Measurements from ENCODE around the gene DOCK7.

The DOCK7 gene

DNA sequence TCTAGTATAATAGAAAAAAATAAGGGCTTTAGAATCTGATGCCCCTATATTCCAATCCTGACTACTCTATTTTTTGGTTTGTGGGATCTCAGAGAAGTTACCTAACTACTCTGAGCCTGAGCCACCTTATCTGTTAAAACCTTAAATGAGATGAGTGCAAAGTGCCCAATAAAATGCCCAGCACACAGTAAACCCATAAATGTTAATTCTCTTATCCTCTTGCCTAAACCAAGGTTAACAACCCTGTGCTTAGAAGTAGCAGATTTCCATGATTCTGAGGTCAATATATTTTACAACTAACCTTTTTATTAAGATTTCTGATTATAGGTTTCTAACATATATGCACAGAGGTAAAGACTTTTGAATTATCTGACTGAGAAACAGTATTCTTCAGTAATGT is 35.8 kb downstream of the DOCK7 start:
- no peaks in the 10 kb centered on the region for H3K4me1 ChIP-seq (ENCODE audit: low read length)
- H3K36me3 ChIP-seq (replicated peaks; ENCODE audit: insufficient read depth, low read length), result no peaks in the 10 kb centered on the region
- H3K9me2 ChIP-seq (replicated peaks; ENCODE audit: insufficient read depth, low read length), result no peaks in the 10 kb centered on the region
- no peaks in the 10 kb centered on the region for H3F3A ChIP-seq (ENCODE audit: insufficient read depth, low read length)
- no peak overlapping the region for H2AFZ ChIP-seq (ENCODE audit: low read length)
- TF ChIP-seq, protein P1, sequence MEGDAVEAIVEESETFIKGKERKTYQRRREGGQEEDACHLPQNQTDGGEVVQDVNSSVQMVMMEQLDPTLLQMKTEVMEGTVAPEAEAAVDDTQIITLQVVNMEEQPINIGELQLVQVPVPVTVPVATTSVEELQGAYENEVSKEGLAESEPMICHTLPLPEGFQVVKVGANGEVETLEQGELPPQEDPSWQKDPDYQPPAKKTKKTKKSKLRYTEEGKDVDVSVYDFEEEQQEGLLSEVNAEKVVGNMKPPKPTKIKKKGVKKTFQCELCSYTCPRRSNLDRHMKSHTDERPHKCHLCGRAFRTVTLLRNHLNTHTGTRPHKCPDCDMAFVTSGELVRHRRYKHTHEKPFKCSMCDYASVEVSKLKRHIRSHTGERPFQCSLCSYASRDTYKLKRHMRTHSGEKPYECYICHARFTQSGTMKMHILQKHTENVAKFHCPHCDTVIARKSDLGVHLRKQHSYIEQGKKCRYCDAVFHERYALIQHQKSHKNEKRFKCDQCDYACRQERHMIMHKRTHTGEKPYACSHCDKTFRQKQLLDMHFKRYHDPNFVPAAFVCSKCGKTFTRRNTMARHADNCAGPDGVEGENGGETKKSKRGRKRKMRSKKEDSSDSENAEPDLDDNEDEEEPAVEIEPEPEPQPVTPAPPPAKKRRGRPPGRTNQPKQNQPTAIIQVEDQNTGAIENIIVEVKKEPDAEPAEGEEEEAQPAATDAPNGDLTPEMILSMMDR (IDR thresholded peaks at IDR 0.05; ENCODE audit: low read length), result no peak
- TF ChIP-seq EZH2phosphoT487 (IDR thresholded peaks at IDR 0.05; ENCODE audit: low read length) (no peak), EZH2 (optimal IDR thresholded peaks at IDR 0.05; ENCODE audit: low read depth, low read length) (no peak)
- H3K4me2 ChIP-seq (ENCODE audit: low read depth, low read length), result no peak overlapping the region
- no peak for DNase-seq
- no peak overlapping the region for H3K27ac ChIP-seq (ENCODE audit: low read length)
- 0 out of 2 replicates have a peak, but pooled peaks cover 2% of the 10 kb centered on the region for H3K9me3 ChIP-seq (replicated peaks; ENCODE audit: insufficient read depth, low read length)
- no peaks in the 10 kb centered on the region for H3K79me2 ChIP-seq (ENCODE audit: low read length)
- H3K9ac ChIP-seq (ENCODE audit: low read length), result no peak overlapping the region
- H3K4me3 ChIP-seq (ENCODE audit: low read length), result no peak overlapping the region
- no peaks in the 10 kb centered on the region for H4K20me1 ChIP-seq (ENCODE audit: insufficient read depth, low read length)
- H3K27me3 ChIP-seq (replicated peaks; ENCODE audit: insufficient read depth, low read length), result no peaks in the 10 kb centered on the region

DNA sequence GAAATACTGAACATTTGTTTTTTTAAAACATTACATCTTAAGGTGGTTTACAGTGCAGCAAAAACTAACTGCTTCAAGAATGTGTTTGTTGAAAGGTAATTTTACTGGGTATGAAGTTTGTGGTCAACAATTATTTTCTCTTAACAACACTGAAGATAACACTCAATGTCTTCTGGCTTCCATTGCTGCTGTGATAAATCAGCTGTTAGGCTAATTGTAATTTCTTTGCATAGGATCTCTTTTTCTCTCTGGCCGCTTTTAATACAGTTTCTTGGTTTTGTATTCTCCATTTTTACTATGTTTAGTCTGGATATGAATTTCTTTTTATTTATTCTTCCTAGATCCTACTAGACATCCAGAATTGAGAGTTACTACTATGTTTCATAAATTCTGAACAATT is 44.9 kb downstream of the DOCK7 start:
- Histone ChIP-seq H3K4me1 (ENCODE audit: low read length) (no peaks in the 10 kb centered on the region), H3F3A (ENCODE audit: insufficient read depth, low read length) (no peaks in the 10 kb centered on the region), H2AFZ (ENCODE audit: low read length) (no peak overlapping the region), H3K4me2 (ENCODE audit: low read depth, low read length) (no peak overlapping the region), H3K4me3 (ENCODE audit: low read length) (no peak overlapping the region), H3K9ac (ENCODE audit: low read length) (no peak overlapping the region), H3K9me3 (replicated peaks; ENCODE audit: insufficient read depth, low read length) (no peaks in the 10 kb centered on the region), H4K20me1 (ENCODE audit: insufficient read depth, low read length) (no peaks in the 10 kb centered on the region), H3K9me2 (replicated peaks; ENCODE audit: insufficient read depth, low read length) (no peaks in the 10 kb centered on the region), H3K27ac (ENCODE audit: low read length) (no peak overlapping the region), H3K27me3 (replicated peaks; ENCODE audit: insufficient read depth, low read length) (no peaks in the 10 kb centered on the region), H3K79me2 (ENCODE audit: low read length) (no peaks in the 10 kb centered on the region), H3K36me3 (replicated peaks; ENCODE audit: insufficient read depth, low read length) (no peaks in the 10 kb centered on the region)
- no peak for DNase-seq
- TF ChIP-seq, protein P1 (IDR thresholded peaks at IDR 0.05; ENCODE audit: low read length), result no peak
- TF ChIP-seq EZH2 (optimal IDR thresholded peaks at IDR 0.05; ENCODE audit: low read depth, low read length), result no peak
- no peak for TF ChIP-seq EZH2phosphoT487 (IDR thresholded peaks at IDR 0.05; ENCODE audit: low read length)

DNA sequence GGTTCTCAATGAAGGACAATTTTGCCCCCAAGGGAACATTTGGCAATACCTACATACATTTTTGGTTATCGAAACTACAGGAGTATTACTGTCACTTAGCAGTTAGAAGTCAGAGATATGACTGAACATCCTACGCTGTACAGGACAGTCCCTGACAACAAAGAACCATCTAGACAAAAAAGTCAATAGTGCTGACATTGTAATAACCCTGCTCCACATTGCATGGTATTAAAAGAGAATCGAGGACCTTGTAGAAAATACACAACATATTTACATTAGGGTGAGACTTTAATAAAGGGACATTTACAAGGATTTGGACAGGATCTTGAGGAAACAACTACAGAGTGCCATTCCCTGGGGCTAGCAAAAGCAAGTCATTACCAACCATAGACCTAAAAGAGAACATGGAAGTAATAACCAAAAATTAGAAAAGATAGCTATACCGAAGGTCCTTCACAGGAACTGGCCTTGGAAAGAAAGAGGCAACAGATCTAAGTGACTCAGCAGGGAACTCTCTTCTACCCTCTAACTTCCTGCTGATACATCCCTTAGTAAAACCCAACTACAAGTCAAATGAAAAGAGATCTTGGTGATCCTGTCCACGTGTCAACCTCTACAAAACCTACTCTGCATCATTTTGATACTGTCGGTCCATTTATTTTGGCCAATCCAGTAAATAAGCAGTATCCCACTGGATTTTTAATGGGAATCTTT is 50.6 kb downstream of the DOCK7 start:
- Histone ChIP-seq H3K27ac (ENCODE audit: low read length) (no peak overlapping the region), H3K4me3 (ENCODE audit: low read length) (no peak overlapping the region), H3K9me2 (replicated peaks; ENCODE audit: insufficient read depth, low read length) (no peaks in the 10 kb centered on the region), H3K4me2 (ENCODE audit: low read depth, low read length) (no peak overlapping the region), H3K79me2 (ENCODE audit: low read length) (no peaks in the 10 kb centered on the region), H3K9me3 (replicated peaks; ENCODE audit: insufficient read depth, low read length) (no peaks in the 10 kb centered on the region), H3K36me3 (replicated peaks; ENCODE audit: insufficient read depth, low read length) (no peaks in the 10 kb centered on the region), H3K9ac (ENCODE audit: low read length) (no peak overlapping the region), H3K27me3 (replicated peaks; ENCODE audit: insufficient read depth, low read length) (no peaks in the 10 kb centered on the region), H3K4me1 (ENCODE audit: low read length) (no peaks in the 10 kb centered on the region), H4K20me1 (ENCODE audit: insufficient read depth, low read length) (no peaks in the 10 kb centered on the region), H3F3A (ENCODE audit: insufficient read depth, low read length) (no peaks in the 10 kb centered on the region), H2AFZ (ENCODE audit: low read length) (no peak overlapping the region)
- DNase-seq, result no peak
- no peak for TF ChIP-seq EZH2phosphoT487 (IDR thresholded peaks at IDR 0.05; ENCODE audit: low read length)
- TF ChIP-seq EZH2 (optimal IDR thresholded peaks at IDR 0.05; ENCODE audit: low read depth, low read length), result no peak
- TF ChIP-seq, protein P1 (IDR thresholded peaks at IDR 0.05; ENCODE audit: low read length), result no peak
